Sigmoid colon (tissue), 4 donors: ENCODE data around the gene GABRD.

Source experiments
- CTCF ChIP-seq, 4 experiments: fragments of 450-650 bp in 3 of 4; fragments of 200-600 bp in 1 of 4; IDR thresholded peaks; one replicate each; pipeline ENCODE4 v1.5.1; 2016 to 2019; ENCODE audit warnings: antibody characterized with exemption in 4 of 4, mild to moderate bottlenecking in 3 of 4, moderate library complexity in 2 of 4
- EP300 ChIP-seq, 4 donors: sonication (generic); formaldehyde crosslinking; IDR thresholded peaks; one replicate each; pipeline ENCODE4 v1.6.1; 2017; ENCODE audit warnings: antibody characterized with exemption in 4 of 4

GRCh38 chr1:1990222-1990621 lies 28.9 kb upstream of the GABRD start:
- TF ChIP-seq EP300 (IDR thresholded peaks at IDR 0.05) (no peak), CTCF (IDR thresholded peaks at IDR 0.05) (no peak)
